ENCODE data around the gene AP3M1.
"Not testable (repeated sequence)": the region's sequence is repeated elsewhere in the genome, so short reads cannot be mapped to it uniquely, and the experiment has no call there.

AP3M1 gene

DNA sequence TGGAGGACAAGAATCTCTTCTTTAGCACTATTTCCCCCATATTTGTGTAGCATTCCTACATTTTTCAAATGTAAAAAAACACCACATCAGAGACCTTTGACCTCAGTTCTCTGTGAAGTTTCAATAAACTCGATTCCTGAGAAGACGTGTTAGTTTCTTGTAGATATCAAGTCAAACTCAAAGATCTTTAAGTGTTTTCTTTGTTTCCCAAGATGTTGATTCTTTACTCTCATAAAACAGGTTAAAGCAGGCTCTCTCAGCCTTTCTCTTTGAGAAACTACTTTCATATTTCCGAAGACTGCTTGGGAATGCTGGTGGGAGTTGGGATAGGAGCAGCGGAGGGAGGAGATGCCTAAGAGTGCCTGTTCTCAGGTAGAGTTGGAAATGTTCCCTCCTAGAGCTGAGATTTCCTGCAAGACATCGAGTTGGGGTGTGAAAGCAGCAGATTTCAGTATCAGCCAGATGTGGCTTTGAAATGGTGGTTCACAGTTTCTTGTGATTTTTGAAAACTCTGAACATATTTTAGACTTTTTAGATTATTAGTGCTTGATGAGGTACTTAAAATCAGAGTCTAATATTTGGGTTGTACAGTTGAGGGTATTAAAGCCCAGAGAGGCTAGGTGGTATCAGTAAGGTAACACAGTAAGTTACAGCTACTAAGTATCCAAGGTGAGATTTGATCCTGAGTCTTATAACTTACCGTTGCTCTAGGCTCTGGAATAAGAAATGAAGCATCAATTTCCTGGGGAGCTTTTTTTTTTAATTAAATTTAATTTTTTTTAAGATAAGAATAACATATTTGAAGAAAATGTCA is 14.3 kb upstream of the AP3M1 start:
- no peak for DNase-seq (ENCODE audit: low read depth)
- H3K4me3 ChIP-seq (ENCODE audit: low read depth, low read length), result no peak overlapping the region

DNA sequence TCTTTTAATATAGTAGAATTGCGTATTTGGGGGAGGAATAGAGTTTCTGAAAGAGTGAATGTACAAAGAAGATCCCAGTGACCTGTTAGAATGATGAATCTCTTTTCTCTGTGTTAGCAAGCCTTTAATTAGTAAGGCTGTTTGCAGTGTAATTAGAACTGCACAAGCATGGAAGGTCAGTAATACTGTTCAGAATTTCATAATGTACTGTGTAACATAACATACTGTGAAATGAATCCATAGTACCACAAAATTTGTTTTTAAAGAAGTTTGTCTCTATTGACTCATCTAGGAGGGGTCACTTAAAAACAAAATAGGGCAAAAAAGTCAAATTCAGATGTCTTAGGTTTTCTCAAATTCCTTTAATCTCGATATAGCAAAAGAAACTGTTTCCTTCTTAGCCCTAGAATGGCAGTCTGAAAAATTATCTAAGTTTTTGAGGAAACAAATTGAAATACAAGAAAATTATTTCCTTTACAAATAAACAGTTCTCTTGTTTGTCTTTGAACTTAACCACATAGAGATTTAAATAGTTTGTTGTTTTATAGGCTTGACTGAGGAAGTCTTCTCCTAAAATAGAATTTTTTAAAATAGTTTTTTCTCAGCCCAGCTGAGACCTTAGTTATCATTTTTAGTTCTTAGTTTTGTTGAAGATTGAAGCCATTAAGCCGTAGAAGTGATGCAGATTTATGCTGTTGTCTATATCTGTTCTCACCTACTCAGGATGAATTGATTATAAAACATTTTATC is 12.9 kb upstream of the AP3M1 start:
- H3K4me3 ChIP-seq (ENCODE audit: low read depth, low read length), result no peak overlapping the region
- DNase-seq (ENCODE audit: low read depth), result no peak

DNA sequence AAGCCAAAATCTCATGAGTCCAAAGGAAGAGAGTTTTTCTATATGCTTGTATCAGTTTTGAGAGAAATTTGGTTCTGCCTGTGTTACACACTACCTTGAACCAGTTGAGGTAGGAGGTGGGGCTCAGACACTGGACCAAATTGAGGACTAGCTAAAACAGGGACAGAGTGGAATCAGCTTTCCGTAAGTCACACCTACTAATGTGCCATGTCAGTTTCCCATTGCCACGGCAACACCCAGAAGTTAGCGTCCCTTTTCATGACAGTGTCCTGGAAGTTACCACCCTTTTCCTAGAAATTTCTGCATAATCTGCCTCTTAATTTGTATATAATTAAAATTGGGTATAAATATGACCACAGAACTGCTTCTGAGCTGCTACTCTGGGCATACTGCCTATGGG is 9.4 kb upstream of the AP3M1 start:
- no peak for DNase-seq (ENCODE audit: low read depth)

DNA sequence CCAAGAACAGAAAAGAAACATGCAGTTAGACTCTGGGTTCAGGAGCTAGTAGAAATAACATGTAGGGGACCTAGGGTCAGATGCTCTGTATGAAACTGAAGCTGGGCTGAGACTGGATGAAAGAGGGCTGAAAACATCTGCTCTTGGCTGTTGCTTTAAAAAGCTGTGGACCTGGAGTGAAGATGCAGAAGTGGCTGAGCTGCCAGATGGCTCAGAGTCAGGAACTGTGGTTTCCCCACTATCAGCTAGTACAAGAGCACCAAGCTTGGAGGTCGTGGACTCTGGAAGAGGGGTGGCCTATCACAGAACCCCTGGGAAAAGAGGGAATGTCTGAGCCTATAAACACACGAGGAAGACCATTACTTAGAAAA is 6.3 kb upstream of the AP3M1 start:
- DNase-seq (ENCODE audit: low read depth), result no peak
- H3K4me3 ChIP-seq (ENCODE audit: low read depth, low read length), result no peak overlapping the region

More for the DNA sequence above, 9.4 kb upstream of the AP3M1 start:
- no peak overlapping the region for H3K4me3 ChIP-seq (ENCODE audit: low read depth, low read length)

DNA sequence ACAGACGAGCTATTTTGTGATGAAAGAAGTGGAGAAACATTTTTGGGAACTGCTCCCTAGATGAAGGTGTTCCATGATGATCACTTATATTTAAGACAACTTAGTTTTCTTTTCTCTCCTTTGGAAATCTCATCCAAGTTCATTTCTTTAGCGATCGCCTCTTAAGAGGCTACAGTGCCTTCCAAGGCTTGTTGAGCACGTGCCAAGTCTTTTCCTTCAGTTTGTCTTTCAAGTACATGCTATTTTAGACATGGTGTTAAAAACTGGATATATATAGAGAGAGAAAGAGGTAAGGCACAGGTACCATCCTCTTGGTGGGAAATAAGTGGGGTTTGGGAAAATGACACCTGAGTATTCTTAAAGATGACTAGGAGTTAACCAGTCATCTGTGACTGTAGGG is 3.0 kb upstream of the AP3M1 start:
- no peak overlapping the region for H3K4me3 ChIP-seq (ENCODE audit: low read depth, low read length)
- no peak for DNase-seq (ENCODE audit: low read depth)

DNA sequence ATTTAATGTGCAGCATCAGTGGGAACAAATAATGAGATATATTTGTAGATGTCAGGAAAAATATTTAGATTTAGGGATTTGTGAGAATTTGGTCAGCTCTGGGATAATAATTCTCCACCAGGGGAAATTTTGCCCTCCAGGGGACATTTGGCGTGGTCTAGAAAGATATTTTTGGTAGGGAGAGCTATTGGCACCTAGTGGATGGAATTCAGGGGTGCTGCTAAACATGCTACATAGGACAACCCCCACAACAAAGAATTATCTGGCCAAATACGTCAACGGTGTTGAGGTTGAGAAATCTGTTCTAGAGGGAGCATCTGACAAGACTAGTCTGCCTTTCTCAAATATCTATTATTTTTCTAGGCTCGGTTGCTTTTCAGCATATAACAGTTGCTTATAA is 2.5 kb upstream of the AP3M1 start:
- H3K4me3 ChIP-seq (ENCODE audit: low read depth, low read length), result no peak overlapping the region
- DNase-seq (ENCODE audit: low read depth), result no peak

DNA sequence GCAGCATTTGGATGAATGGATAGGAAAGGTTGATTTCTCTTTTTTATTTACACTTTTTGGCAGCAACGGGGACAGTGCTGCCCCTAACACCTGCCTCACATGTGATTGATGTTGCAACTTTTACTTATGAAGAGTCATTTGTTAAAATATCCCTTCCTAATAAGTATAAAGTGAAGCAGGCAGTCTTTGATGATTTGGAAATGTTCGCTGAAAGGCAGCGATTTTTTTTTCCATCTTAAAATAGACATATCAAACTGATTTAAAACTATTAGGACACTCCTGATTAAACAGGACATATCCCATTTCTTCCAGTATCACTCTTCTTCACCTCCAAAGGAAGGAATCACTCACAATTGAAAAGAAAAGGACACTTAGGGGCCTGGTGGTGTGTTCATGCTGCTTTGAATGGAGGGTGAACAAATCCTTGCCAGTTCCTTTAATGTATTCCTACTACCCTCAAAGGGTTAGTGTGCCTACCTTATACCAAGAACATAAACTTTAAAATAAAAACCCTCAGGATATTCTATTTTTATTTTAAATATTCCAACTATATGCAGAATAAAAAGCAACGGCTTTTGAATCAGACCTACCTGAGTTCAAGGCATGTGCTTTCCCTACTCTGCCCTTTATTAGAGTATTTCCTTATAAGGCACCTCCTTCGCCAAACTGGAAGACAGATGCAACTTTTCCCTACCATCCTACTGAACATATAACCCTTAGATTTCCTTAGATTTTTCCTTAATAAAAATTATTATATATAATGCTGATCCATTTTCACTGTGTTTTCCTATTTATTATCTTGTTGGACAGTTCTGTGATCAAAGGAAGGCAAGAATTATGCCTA is 1.5 kb upstream of the AP3M1 start:
- DNase-seq (ENCODE audit: low read depth), result no peak
- H3K4me3 ChIP-seq (ENCODE audit: low read depth, low read length), result peak overlapping the region; percentile 81

DNA sequence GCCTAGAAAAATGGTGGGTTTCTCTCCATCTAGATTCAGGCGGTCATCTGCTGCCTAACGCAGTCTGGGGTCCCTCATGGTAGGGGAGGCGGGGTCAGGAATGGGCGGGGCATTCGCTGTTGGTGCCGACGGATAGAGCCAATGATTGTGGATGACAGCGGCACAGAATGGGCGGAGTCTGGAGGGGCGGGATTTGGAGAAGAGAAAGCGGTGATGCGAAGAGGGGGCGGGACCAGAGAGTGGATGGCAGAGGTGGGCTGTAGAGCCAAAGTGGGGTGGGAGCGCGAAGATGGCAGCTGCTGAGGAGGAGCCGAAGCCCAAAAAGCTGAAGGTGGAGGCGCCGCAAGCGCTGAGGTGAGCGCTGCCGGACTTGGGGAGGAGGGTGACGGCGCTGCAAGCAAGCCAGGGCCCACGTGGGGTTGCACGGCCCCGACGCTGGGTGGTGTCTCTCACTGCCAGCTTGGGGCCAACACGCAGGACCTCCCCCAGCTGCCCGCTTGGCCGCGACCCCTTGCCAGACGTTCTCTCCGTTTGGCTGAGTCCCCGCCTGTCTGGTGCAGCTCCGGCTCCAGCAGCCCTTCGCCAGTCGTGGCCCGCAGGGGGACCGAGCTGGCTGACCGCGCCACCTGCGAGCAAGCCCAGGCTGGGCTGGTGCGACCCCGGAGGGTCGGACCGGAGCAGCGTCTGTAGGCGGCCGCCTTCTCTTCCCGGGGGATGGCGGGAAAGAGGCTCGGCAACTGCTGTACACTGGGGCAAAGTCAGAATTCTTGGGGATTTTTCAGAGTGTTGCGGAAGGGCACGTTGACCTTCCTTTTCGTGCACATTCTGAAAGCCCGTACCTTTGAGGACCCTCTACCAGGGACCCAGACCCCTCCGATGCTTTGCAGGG is 606 bp upstream of the AP3M1 start, which contains the start of gene ADK:
TSS of gene ADK (plus strand) at position 232 of the 889 bp plus-strand sequence. CDS start at position 290, 58 bp downstream.
- peak; percentile 92 for DNase-seq (ENCODE audit: low read depth)
- H3K4me3 ChIP-seq (ENCODE audit: low read depth, low read length), result peak within 1 kb of the TSS; percentile 81

DNA sequence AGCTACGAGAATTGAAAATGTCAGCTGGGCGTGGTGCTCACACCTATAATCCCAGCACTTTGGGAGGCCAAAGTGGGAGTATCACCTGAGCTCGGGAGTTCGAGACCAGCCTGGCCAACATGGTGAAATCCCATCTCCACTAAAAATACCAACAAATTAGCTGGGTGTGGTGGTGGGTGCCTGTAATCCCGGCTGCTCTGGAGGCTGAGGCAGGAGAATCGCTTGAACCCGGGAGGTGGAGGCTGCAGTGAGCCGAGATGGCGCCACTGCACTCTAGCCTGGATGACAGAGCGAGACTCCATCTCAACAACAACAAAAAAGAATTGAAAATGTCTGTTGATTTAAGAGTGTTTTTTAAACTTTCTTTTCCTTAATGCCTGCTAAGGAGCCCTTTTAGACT is 3.6 kb downstream of the AP3M1 start:
- H3K4me3 ChIP-seq (ENCODE audit: low read depth, low read length); DNase-seq (ENCODE audit: low read depth): not testable (repeated sequence)

DNA sequence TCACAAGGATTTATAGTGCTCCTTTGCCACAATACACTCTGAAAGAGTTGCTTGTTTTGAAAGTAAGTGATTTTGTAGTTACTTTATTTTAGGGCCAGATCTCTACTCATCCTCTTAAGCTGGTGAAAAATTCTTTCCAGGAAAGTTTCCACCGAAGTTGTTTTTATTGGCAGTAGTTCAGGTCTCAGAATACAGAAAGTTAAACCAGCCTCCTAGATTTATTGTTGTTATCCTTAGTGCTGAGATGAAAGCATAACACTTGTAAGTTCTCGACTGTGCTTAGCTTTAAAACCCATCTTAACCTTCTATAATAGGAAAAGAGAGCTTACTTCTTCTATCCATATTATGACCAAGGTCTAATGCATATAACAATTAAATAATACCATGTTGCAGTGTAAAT is 5.5 kb downstream of the AP3M1 start:
- H3K4me3 ChIP-seq (ENCODE audit: low read depth, low read length), result no peak overlapping the region
- DNase-seq (ENCODE audit: low read depth), result peak; percentile 53

DNA sequence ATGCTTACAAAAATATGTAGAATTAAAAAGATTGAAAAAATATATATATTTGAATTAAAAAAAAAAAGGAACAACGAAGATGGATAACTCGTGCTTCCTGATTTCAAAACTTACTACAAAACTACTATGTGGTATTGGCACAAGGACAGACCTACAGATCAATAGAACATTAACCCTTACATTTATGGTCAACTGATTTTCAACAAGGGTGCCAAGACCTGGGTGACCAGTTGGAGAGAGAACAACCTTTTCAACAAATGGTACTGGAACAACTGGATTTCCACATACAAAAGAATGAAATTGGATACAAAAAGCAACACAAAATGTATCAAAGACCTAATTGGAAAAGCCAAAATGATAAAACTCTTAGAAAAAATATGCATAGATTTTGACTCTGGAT is 10.1 kb downstream of the AP3M1 start:
- no peak overlapping the region for H3K4me3 ChIP-seq (ENCODE audit: low read depth, low read length)
- no peak for DNase-seq (ENCODE audit: low read depth)

DNA sequence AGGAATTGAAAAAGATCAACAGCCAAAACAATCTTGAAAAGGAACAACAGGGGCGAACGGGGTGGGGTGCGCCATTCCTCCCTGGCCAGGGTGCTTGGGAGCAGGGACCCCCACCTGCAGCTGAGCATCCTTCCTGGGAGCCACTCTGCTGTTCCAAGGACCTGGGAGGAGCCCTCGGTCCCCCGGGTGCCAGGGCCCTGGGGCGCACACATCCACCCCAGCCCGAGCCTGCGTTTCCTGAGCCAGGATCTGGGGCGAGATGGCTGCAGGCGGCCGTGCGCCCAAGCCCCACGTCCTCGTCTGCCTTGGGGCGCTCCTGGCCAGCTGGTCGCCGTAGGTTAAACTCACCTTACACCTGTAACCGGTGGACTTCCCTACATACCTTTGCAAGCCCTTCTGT is 10.6 kb downstream of the AP3M1 start:
- H3K4me3 ChIP-seq (ENCODE audit: low read depth, low read length), result no peak overlapping the region
- DNase-seq (ENCODE audit: low read depth), result no peak

DNA sequence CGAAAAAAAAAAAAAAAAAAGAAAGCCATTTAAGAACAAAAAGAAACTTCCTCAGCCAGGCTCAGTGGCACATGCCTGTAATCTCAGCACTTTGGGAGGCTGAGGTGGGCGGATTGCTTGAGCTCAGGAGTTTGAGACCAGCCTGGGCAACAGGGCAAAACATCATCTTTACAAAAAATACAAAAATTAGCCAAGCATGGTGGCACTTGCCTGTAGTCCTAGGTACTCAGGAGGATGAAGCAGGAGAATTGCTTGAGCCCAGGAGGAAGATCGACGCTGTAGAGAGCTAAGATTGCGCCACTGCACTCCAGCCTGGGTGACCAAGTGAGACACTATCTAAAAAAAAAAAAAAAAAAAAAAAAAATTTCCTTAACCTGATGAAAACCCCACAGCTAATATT is 12.0 kb downstream of the AP3M1 start:
- not testable (repeated sequence) for H3K4me3 ChIP-seq (ENCODE audit: low read depth, low read length); DNase-seq (ENCODE audit: low read depth)

DNA sequence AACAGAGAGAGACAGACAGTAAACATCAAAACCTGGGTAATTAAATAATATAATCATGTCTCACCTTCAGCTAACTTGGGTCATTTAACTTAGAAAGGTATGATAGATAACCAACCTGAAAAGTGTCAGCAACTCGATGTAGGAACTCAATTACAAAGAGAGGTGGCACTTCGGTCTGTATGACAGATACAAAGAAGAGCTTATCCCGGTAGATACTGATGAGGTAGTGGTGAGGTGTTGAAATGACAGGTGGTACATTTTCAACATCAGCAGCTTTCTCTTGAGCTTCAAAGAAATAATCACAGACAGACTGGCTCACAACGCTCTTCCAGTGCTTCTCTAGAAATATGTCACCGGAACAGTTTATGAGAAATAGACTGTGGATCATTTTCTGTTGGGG is 12.6 kb downstream of the AP3M1 start:
- DNase-seq (ENCODE audit: low read depth), result no peak
- no peak overlapping the region for H3K4me3 ChIP-seq (ENCODE audit: low read depth, low read length)

DNA sequence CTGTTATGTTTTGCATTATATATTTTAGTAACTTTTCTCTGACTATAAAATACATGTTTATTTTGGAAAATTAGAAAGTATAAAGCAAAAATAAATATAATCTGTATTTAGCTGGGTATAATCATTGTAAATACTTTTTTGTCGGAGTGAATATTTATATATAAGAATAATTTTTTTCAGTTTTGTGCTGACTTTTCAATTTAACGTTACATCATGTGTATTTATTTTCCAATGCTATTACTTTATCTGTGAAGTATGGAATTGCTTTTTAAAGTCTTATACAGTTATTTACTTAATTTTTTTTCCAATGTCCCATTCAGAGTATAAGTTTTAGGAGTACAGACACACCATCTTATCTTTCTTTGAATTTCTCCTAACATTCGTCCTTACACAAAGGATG is 15.2 kb downstream of the AP3M1 start:
- DNase-seq (ENCODE audit: low read depth), result no peak
- H3K4me3 ChIP-seq (ENCODE audit: low read depth, low read length), result no peak overlapping the region

DNA sequence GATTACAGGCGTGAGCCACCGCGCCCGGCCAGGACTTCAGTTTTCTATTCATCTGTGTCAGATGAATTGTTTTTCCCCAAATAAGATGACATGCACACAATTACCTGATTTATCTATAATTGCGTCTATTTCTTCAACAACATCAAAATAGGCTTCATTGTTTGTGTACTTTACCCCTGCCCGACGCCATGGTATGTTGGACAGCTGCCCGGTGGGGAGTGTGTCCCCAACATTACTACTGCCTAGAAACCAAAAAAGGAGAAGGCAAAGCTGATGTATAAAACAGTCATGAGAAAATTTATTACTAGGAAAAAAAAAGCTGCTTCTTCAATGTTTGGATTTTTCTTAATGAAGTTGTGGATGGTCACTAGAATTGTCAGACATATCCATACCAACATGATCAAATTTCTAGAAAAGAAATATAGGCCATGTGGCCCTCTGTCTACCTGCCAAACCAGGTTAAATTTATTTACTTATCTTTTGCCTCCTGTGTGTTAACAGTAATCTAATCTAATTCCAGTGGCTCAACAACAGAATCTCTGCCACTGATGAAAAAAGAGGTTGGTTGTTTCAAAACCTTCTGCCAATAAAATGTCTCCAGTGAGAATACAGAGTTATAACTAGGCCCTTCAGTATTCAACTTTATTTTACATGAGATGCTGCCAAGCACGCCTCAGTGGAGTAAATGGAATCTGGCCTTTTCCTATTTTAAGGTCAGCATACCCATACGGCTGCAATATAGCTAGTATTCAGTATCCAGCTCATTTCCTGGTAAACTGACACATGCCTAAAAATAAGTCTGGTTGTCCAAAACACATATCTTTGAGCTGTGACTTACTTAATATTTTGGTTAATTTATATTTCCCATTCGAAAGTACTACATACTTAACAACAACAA is 16.5 kb downstream of the AP3M1 start:
- H3K4me3 ChIP-seq (ENCODE audit: low read depth, low read length), result no peak overlapping the region
- DNase-seq (ENCODE audit: low read depth), result no peak

DNA sequence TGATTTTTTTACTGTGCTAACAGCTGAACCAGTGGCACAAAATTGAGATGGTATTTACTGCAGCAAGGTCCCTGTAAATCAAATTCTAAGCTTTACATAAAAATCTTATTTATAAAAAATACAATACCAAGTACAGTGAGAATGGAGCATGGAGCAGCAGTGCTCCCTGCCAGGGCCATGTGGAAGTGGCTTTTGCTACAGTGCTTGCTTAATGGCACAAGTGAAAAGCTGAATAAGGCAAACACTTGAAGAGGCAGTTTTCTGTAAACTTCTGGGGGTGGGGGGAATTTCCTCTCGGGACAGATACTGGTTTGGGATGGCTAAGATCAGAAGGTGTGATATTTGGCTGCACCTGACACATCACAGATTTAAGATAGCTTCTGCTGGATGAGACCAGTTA is 27.5 kb downstream of the AP3M1 start:
- DNase-seq (ENCODE audit: low read depth), result no peak
- H3K4me3 ChIP-seq (ENCODE audit: low read depth, low read length), result no peak overlapping the region

DNA sequence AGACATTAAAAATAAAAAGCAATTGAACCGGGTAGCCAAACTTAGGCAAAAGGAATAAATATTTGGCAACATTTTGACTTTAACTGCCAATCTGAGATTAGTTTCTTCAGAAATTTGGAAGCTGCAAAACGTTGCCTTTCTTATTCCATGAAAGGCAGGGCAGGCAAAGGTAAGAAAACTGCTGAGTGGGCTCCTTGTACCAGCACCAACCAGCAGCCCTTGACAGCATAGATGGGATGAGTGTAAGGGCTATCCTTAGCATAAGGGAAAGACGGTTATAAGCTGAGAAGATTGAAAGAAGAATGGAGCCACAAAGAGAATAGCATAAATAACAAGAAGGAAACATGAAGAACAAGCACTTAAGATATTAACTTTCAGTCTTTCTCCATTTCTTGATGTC is 28.6 kb downstream of the AP3M1 start:
- no peak overlapping the region for H3K4me3 ChIP-seq (ENCODE audit: low read depth, low read length)
- DNase-seq (ENCODE audit: low read depth), result no peak
